T-helper 17 cell (primary cell): ENCODE results near the gene EFNA1. TPM values are rescaled to one million over a fixed set of nuclear protein-coding genes. Genes with fewer than 3 reads are reported as not detected.

Experiments
- ATAC-seq: fragments of 150-1000 bp; cut with Tn5 transposase; 2 replicates; pipeline ENCODE4 v1.10.0; 2021; ENCODE audit warnings: mild to moderate bottlenecking, moderate library complexity
- DNase-seq, 3 donors: peaks; one replicate each; pipeline versions ENCODE4 v3.0.0 to v3.0.0-alpha.2; 2020 to 2021
- H3K9me3 ChIP-seq: one replicate; pipeline ENCODE4 v1.7.0; 2013; ENCODE audit warnings: low read length, mild to moderate bottlenecking; ENCODE audit not compliant: control insufficient read depth, poor library complexity, severe bottlenecking
- H3K27ac Mint-ChIP-seq: one replicate; pipeline ENCODE4 v1.8.0; 2022; ENCODE audit warnings: mild to moderate bottlenecking, moderate library complexity, mixed read lengths
- H3K27me3 Mint-ChIP-seq: one replicate; pipeline ENCODE4 v1.8.0; 2022; ENCODE audit warnings: mixed read lengths
- H3K36me3 Mint-ChIP-seq: one replicate; pipeline ENCODE4 v1.8.0; 2022; ENCODE audit warnings: low read depth, mixed read lengths
- H3K4me1 Mint-ChIP-seq: one replicate; pipeline ENCODE4 v1.8.0; 2022; ENCODE audit warnings: mild to moderate bottlenecking, mixed read lengths
- H3K4me3 Mint-ChIP-seq: one replicate; pipeline ENCODE4 v1.8.0; 2022; ENCODE audit warnings: mild to moderate bottlenecking, moderate library complexity, mixed read lengths
- total RNA-seq, 4 donors: library from RNA in 2 of 4; stranded (reverse) in 2 of 4; gene quantifications; one replicate each; pipeline ENCODE4 v1.2.3 and lab custom pipeline; 2022 to 2026

Gene EFNA1
- total RNA-seq, 2 donors from 2014 or later: 1.0 TPM; not detected in 1

DNA sequence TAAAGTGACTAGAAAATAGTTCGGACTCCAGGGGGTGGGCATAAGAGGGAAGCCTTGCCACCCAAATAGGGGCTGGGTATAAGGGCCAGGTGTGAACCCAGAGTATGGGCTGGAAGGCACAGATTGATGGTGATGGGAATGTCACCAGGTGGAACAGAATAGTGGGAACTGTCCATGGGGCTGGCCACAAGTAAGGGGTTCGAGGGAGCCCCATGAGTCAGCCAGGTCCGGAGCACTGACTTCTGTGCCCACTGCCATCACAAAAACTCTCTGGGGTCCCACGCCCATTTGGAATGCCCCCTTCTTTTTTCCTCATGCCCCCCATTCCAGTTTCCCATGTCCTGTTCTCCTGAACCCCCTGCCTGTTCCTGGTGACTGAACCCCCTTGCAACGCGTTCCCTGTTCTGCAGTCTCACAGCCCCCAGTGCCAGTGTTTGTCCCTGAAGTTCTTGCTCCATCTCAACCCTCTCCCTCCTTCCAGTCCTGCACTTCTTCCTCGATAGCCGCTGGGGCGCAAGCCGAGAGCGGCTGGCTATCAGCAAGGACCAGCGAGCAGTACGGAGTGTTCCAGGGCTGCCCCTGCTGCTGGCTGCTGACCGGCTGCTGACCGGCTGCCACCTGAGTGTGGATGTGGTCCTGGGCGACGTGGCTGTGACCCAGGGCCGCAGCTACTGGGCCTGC is 53.8 kb downstream of the EFNA1 start:
- no peaks in the 10 kb centered on the region for H3K9me3 ChIP-seq
- H3K4me3 Mint-ChIP-seq: no peak overlapping the region
- peaks cover 9% of the 10 kb centered on the region for H3K4me1 Mint-ChIP-seq
- H3K27ac Mint-ChIP-seq: no peak overlapping the region
- no peaks in the 10 kb centered on the region for H3K27me3 Mint-ChIP-seq
- ATAC-seq (no peak), DNase-seq (no peak)
- H3K36me3 Mint-ChIP-seq: peaks cover 13% of the 10 kb centered on the region

DNA sequence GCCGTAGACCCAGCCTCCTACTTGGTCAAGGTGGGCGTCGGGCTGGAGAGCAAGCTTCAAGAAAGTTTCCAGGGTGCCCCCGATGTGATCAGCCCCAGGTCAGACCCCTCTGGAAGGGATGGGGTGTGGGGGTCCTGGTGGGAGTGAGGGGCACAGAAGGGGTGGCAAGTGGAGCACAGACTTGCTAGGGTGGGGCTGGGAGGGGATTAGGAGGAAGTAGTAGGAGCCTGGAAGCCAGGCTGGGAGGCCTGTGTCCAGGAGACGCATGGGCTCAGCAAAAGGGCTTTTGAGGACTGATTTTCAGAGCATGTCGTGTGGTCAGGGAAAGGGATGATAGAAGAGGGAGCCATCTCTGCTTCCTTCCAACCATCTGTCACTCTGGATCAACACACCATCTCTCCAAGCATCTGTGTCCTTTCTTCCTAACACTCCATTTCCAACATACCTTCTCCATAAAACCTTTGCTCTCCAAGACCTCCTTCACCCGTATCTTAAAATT is 54.4 kb downstream of the EFNA1 start:
- ATAC-seq (no peak), DNase-seq (no peak)
- H3K27me3 Mint-ChIP-seq: no peaks in the 10 kb centered on the region
- H3K9me3 ChIP-seq: no peaks in the 10 kb centered on the region
- peaks cover 13% of the 10 kb centered on the region for H3K36me3 Mint-ChIP-seq
- H3K27ac Mint-ChIP-seq: no peak overlapping the region
- H3K4me1 Mint-ChIP-seq: peaks cover 11% of the 10 kb centered on the region
- H3K4me3 Mint-ChIP-seq: no peak overlapping the region

- Mint-ChIP-seq H3K4me3 (no peak overlapping the region), H3K27me3 (no peaks in the 10 kb centered on the region), H3K4me1 (peaks cover 14% of the 10 kb centered on the region), H3K27ac (no peak overlapping the region), H3K36me3 (peaks cover 15% of the 10 kb centered on the region)
- no peak for DNase-seq
- no peak for ATAC-seq
- no peaks in the 10 kb centered on the region for H3K9me3 ChIP-seq
These were observed 56.1 kb downstream of the EFNA1 start for GRCh38 chr1:155183775-155184221.

GRCh38 chr1:155184351-155184811 is 56.7 kb downstream of the EFNA1 start:
- no peaks in the 10 kb centered on the region for H3K9me3 ChIP-seq
- Mint-ChIP-seq H3K4me3 (no peak overlapping the region), H3K4me1 (peaks cover 14% of the 10 kb centered on the region), H3K36me3 (peaks cover 12% of the 10 kb centered on the region), H3K27me3 (no peaks in the 10 kb centered on the region), H3K27ac (no peak overlapping the region)
- no peak for DNase-seq
- no peak for ATAC-seq

Other genes starting within 250 kb of the EFNA1 start
- 10 to 100 TPM; 19.0 to 19.9 TPM for gene PMVK, start 191.2 kb upstream of the EFNA1 start, total RNA-seq
- 100 to 1,000 TPM; 634 to 767 TPM for gene PBXIP1, start 171.8 kb upstream of the EFNA1 start, total RNA-seq
- 10 to 100 TPM; 34.7 to 45.1 TPM for gene PYGO2, start 166.1 kb upstream of the EFNA1 start, total RNA-seq
- 100 to 1,000 TPM in 1 of 2 donors, 10 to 100 TPM in 1; 99.5 to 105 TPM for gene SHC1, start 157.1 kb upstream of the EFNA1 start, total RNA-seq
- gene CKS1B, start 153.2 kb upstream of the EFNA1 start, total RNA-seq: 1 to 10 TPM; 9.3 to 9.4 TPM
- gene FLAD1, start 144.5 kb upstream of the EFNA1 start, total RNA-seq: 10 to 100 TPM; 33.2 to 34.7 TPM
- gene LENEP, start 134.3 kb upstream of the EFNA1 start, total RNA-seq: not detected
- gene ZBTB7B, start 125.1 kb upstream of the EFNA1 start, total RNA-seq: 10 to 100 TPM; 63.8 to 73.6 TPM
- 1 to 10 TPM in 1 of 2 donors, under 1 TPM in 1; 0.94 to 1.3 TPM for gene DCST2, start 94.1 kb upstream of the EFNA1 start, total RNA-seq
- gene DCST1, start 94.1 kb upstream of the EFNA1 start, total RNA-seq: under 1 TPM; 0.23 to 0.57 TPM
- 10 to 100 TPM; 30.3 to 33.8 TPM for gene ADAM15, start 76.6 kb upstream of the EFNA1 start, total RNA-seq
- 1 to 10 TPM; 2.6 to 4.9 TPM for gene EFNA4, start 64.1 kb upstream of the EFNA1 start, total RNA-seq
- 1 to 10 TPM in 1 of 2 donors, under 1 TPM in 1; 0.29 to 1.3 TPM for gene EFNA3, start 49.0 kb upstream of the EFNA1 start, total RNA-seq
- 10 to 100 TPM; 25.6 to 27.8 TPM for gene SLC50A1, start 8.0 kb downstream of the EFNA1 start, total RNA-seq
- 10 to 100 TPM; 32.1 to 36.0 TPM for gene DPM3, start 12.7 kb downstream of the EFNA1 start, total RNA-seq
- 100 to 1,000 TPM; 110 to 127 TPM for gene KRTCAP2, start 45.4 kb downstream of the EFNA1 start, total RNA-seq
- gene TRIM46, start 46.0 kb downstream of the EFNA1 start, total RNA-seq: 10 to 100 TPM in 1 of 2 donors, 1 to 10 TPM in 1; 9.8 to 12.7 TPM
- gene THBS3, start 80.0 kb downstream of the EFNA1 start, total RNA-seq: 10 to 100 TPM; 34.6 to 38.4 TPM
- gene MTX1, start 80.8 kb downstream of the EFNA1 start, total RNA-seq: 10 to 100 TPM; 20.7 to 28.5 TPM
- gene ENTREP3, start 127.6 kb downstream of the EFNA1 start, total RNA-seq: 1 to 10 TPM; 8.6 to 9.3 TPM
- 10 to 100 TPM; 60.1 to 69.4 TPM for gene SCAMP3, start 134.5 kb downstream of the EFNA1 start, total RNA-seq
- gene CLK2, start 145.6 kb downstream of the EFNA1 start, total RNA-seq: 10 to 100 TPM; 54.8 to 57.8 TPM
- 1 to 10 TPM; 1.3 to 1.5 TPM for gene HCN3, start 149.6 kb downstream of the EFNA1 start, total RNA-seq
- not detected for gene PKLR, start 173.6 kb downstream of the EFNA1 start, total RNA-seq
- 10 to 100 TPM; 63.0 TPM for gene FDPS, start 181.0 kb downstream of the EFNA1 start, total RNA-seq
- gene RUSC1, start 193.0 kb downstream of the EFNA1 start, total RNA-seq: 10 to 100 TPM; 13.2 to 14.8 TPM